Lower leg skin (tissue), 4 donors: ENCODE data around the gene DCDC2. TPM values are rescaled to one million over a fixed set of nuclear protein-coding genes. Genes with fewer than 3 reads are reported as not detected.

ENCODE experiments used
- DNase-seq, 2 donors: peaks; one replicate each; pipeline ENCODE4 v3.0.0-alpha.2; 2019; ENCODE audit warnings: low spot score in 2 of 2
- H3K4me3 ChIP-seq: fragments of 200-600 bp; sonication (generic); 2 replicates; pipeline ENCODE4 v1.5.1; 2017; ENCODE audit warnings: mild to moderate bottlenecking, low read depth; ENCODE audit not compliant: poor library complexity, severe bottlenecking
- CTCF ChIP-seq, 3 donors: fragments of 450-650 bp; IDR thresholded peaks; one replicate each; pipeline ENCODE4 v1.5.1; 2016; ENCODE audit warnings: antibody characterized with exemption in 3 of 3, mild to moderate bottlenecking in 3 of 3, moderate library complexity in 2 of 3
- POLR2A ChIP-seq, 2 donors: fragments of 450-650 bp; IDR thresholded peaks; one replicate each; pipeline ENCODE4 v1.6.1; 2016 to 2017; ENCODE audit warnings: antibody characterized with exemption in 2 of 2, mild to moderate bottlenecking in 1 of 2, moderate library complexity in 1 of 2
- WGBS, 2 donors: methylation state at CpG; one replicate each; pipeline ENCODE4 v1.1.5; 2018; 5-methylcytosine and 5-hydroxymethylcytosine counted together
- intact Hi-C: fragments of 100-400 bp; cut with DNase I; formaldehyde crosslinking; loops from one replicate; pipeline ENCODE4 v1.15.0; 2023; ENCODE audit warnings: low total_unique reads
- total RNA-seq, 4 donors: library from RNA; depleted of rRNA; stranded (reverse); fragments of >200 nt; gene quantifications; one replicate each; pipeline ENCODE4 v1.1.0, GENCODE V29; 2016

DCDC2 gene
- total RNA-seq, 4 donors from 2014 or later = 0.10 to 0.20 TPM; not detected in 2

- intact Hi-C loops = no loop called here
- DNase-seq = no peak
- WGBS, 2 donors = 95 to 99% methylated on average over 2 of the region's 2 CpGs
- no peak for TF ChIP-seq POLR2A (IDR thresholded peaks at IDR 0.05)
- TF ChIP-seq CTCF (IDR thresholded peaks at IDR 0.05) = no peak
- no peak overlapping the region for H3K4me3 ChIP-seq
Observed at GRCh38 chr6:24225838-24226237, 132.0 kb downstream of the DCDC2 start.

- DNase-seq = no peak
- no peak overlapping the region for H3K4me3 ChIP-seq
- TF ChIP-seq POLR2A (IDR thresholded peaks at IDR 0.05) (no peak), CTCF (IDR thresholded peaks at IDR 0.05) (no peak)
- WGBS, 2 donors = 75 to 78% methylated on average over 7 of the region's 7 CpGs
- intact Hi-C loops = no loop called here
Observed at GRCh38 chr6:24223115-24223919, 134.5 kb downstream of the DCDC2 start.

GRCh38 chr6:24219670-24220069 lies 138.2 kb downstream of the DCDC2 start:
- DNase-seq = no peak
- intact Hi-C loops = no loop called here
- 67 to 74% methylated on average over 3 of the region's 3 CpGs for WGBS, 2 donors
- H3K4me3 ChIP-seq = no peak overlapping the region
- TF ChIP-seq CTCF (IDR thresholded peaks at IDR 0.05) (no peak), POLR2A (IDR thresholded peaks at IDR 0.05) (no peak)

GRCh38 chr6:24214984-24215383 lies 142.9 kb downstream of the DCDC2 start:
- TF ChIP-seq POLR2A (IDR thresholded peaks at IDR 0.05) = no peak
- TF ChIP-seq CTCF (IDR thresholded peaks at IDR 0.05) = no peak
- WGBS, 2 donors = 84 to 85% methylated on average over 5 of the region's 5 CpGs
- H3K4me3 ChIP-seq = no peak overlapping the region
- intact Hi-C loops = no loop called here
- DNase-seq = no peak

DNA sequence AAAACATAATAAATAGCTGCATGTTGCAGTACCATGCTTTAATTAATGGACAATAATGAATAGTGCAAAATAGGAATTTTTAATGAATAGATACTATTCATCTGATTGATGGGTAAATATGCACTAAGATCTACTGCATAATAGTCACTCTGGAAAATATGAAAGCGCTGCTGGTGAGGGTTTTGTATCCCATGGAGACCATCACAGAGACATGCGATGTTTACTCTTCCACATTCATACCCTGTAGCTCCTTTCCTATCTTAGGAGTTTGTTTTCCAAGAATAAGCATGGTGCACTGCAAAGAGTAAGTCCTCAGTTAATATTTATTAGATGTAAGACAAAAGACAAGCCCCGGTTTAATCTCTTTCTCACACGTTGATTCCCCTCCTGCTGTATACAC lies 150.4 kb downstream of the DCDC2 start:
- 77 to 82% methylated on average over 4 of the region's 4 CpGs for WGBS, 2 donors
- DNase-seq = no peak

More for the DNA sequence above, 150.4 kb downstream of the DCDC2 start:
- intact Hi-C loops = no loop called here
- TF ChIP-seq CTCF (IDR thresholded peaks at IDR 0.05) = no peak
- no peak for TF ChIP-seq POLR2A (IDR thresholded peaks at IDR 0.05)
- H3K4me3 ChIP-seq = no peak overlapping the region
